Glomerular visceral epithelial cell (primary cell): ENCODE measurements around the gene FAM180A.
"Not testable (repeated sequence)": the region's sequence is repeated elsewhere in the genome, so short reads cannot be mapped to it uniquely, and the experiment has no call there.

ENCODE experiments used
- DNase-seq: peaks from one replicate; pipeline ENCODE4 v3.0.0-alpha.2; 2016; ENCODE audit errors: extremely low spot score

FAM180A gene

DNA sequence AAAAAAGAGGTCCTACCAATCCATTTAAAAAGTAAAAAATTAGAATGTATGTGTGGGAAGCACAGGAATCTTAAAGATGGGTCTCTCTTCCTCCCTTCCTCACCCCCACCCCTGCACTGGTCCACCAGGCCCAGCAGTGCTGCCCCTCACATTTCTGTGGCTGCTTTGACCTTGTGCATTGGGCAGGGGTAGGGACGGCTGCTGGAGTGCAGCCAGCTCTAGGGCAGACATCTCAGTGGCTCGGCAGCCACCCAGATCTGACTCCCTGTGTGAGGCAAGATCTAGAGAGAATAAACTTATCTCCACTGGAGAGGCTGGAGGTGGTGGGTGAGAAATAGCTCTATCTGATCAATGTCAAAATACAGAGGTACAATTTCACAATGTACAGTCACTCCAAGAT lies 6.7 kb downstream of the FAM180A start:
- DNase-seq, result no peak

DNA sequence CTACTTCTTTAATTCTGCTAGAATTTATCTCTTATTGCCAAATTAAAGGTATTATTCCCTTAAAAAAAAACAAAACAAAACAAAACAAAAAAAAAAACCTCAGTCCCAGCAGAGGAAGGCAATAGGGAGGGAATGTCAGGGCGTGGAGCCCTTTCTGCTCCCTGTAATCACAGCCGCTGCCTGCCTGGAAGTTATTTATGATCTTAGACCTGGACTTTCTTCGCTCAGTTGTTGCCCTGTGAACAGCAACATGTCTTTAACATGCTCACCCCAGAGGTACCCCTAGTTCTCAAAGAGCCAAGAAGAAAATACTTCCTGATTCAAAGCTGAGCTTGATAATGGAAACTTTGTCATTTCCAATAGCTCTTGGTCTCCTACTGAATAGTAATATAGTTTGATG lies 7.7 kb downstream of the FAM180A start:
- no peak for DNase-seq

- not testable (repeated sequence) for DNase-seq
Observed at GRCh38 chr7:135737306-135737647, 11.3 kb downstream of the FAM180A start.

DNA sequence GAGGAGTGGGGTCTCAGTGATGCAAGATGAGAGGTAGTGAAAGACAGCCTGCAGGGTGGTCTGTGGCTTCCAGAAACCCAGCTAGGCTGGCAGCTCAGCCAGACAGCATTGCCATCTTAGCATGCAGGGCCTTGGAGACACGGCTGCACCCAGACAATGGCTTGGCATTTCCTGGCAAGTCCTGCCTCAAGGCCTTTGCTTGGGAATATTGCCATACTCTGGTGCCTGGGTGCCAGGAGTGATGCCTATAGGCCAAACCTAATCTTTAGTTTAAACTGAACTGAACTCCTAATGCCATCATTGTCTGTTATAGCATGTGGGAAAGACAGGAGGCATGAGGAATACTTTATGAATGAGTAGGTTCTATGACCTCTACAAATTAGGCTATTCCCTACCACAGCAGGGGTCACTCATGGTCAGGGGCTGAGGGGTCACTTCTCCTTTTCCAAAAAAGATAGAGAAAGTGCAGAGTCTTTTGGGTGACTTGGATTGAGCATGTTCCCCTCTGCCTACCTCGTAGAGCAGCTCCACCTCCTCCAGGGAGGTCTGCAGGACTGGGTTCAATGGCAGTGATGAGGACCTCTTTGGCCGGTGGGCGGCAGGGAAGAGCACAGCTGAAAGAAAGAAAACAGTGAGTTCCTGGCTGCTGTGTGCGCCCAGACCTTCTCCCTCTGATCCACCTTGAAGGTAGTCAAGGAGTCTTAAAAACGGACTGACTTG lies 11.9 kb downstream of the FAM180A start:
- no peak for DNase-seq

GRCh38 chr7:135734343-135734689 lies 14.3 kb downstream of the FAM180A start:
- no peak for DNase-seq

GRCh38 chr7:135733603-135734342 lies 14.8 kb downstream of the FAM180A start:
- no peak for DNase-seq

DNA sequence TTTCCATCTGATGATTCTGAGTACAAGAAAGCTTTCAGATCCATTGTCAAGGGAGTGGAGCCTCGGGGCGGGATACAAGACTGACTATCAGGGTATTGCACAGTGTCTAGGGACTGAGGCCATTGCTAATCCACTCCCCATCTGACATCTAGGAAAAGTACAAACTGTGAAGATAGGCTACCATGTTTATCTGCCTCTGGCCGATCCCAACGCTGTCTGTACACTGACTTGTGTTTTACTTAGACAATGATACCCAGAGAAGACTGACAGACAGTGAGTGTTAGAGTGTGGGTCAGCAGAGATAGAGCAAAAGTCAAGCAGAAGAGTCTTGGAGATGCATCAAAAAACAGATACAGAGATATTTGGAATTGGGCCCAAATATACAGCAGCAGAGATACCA lies 17.5 kb downstream of the FAM180A start:
- DNase-seq, result no peak

- no peak for DNase-seq
Observed at GRCh38 chr7:135729230-135729629, 19.4 kb downstream of the FAM180A start.

GRCh38 chr7:135728136-135728669 lies 20.4 kb downstream of the FAM180A start, which contains the start of gene SLC13A4:
Gene SLC13A4, minus strand, starts transcription at chr7:135728186. Its CDS starts 690 bp downstream, at chr7:135727496.
- no peak for DNase-seq

- no peak for DNase-seq
Observed at GRCh38 chr7:135726911-135727673, 21.5 kb downstream of the FAM180A start.

- no peak for DNase-seq
Observed at GRCh38 chr7:135726276-135726788, 22.3 kb downstream of the FAM180A start.

GRCh38 chr7:135723411-135723810 lies 25.2 kb downstream of the FAM180A start:
- no peak for DNase-seq

DNA sequence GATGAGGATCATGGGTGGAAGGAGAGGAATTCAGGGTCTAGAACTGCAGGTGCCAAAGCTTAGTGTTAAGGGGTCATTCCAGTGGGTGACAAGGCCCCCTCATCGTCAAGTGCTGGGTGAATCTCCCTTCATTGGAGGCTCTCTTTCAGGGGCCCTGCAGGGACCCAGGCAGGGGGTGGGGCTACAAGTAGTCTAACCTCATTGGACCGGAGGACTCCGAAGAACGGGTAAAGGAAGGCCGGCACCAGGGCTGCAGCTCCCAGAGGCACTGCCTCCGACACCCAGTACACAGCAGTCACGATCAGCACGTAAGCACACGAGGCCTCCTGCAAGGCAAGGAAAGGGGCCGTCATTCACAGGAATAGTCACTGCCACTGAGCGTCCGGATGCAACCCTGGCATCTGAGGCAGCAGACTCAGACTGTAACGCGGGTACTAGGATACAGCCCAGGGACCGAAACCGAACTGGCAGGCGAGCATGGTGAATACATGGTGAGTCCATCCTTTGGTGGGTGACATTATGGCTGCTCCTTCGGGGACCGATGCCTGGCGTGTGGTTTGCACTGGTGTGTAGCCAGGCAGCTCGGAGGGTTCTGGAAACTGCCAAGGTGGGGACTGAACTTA lies 27.3 kb downstream of the FAM180A start:
- no peak for DNase-seq

- no peak for DNase-seq
Observed at GRCh38 chr7:135719688-135720087, 28.9 kb downstream of the FAM180A start.

DNA sequence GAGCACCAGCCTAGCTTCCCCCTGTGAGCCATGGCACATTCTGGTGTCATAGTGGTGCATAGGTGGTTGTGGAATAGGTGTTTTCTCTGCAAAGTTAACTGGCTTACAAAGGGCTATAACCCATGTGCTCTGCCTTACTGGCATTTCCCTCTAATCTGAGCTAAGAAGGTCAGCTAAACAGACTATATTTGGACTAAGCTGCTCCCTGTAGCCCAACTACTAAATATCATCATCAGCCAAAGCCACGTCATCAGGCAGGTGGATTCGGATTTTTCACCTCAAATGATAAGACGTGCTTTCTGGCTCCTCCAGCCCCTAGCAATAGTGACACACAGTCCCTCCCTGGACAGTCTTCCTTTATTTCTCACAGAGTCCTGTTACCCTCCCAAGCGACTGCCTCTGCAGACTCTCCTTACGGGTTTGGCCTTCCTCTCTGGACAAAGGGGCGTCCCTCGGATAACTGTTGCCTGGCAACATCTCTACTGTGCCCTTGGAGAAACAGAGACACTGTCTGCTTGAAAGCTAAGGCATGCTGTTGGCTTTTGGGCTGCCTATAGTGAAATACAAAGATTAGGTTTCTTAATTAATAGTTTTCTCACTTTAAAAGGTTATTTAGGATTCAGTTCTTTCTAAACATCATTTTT lies 29.7 kb downstream of the FAM180A start:
- DNase-seq, result no peak

GRCh38 chr7:135718219-135718618 lies 30.4 kb downstream of the FAM180A start:
- no peak for DNase-seq

DNA sequence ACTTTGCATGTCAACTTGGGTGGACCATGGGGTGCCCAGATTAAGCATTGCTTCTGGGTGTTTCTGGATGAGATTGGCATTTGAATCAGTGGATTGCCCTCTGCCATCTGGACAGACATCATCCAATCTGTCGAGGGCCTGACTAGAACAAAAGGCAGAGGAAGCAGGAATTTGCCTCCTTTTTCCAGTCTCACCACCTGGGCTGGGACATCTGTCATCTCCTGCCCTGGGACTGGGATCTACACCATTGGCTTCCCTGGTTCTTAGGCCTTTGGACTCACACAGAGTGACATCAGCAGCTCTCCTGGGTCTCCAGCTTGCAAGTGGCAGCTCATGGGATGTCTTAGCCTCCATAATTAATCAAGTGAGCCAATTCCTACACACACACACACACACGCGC lies 30.9 kb downstream of the FAM180A start:
- no peak for DNase-seq

DNA sequence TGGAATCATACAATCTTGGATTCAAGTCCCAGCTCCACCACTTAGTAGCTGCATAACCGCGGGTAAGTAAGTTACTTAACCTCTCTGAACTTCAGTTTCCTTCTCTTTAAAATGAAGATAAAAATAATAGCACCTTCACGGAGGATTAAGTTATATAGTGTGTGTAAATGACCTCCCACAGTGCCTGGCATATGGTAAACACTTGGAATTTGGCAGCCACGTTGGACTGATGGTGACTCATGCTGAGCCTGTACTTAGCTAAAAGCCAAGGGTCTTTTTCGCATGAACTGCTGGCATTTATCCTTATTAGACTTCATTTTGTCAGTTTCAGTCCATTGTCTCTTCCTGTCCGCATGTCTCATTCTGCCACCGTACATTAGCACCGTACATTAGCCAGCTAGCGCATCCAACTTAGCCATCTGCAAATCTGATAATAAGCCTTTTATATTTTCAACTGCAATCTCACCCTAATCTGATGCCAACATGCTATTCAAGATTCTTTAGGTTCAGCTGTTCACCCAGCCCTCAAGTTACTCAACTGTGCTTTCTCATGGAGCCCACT lies 31.9 kb downstream of the FAM180A start:
- DNase-seq, result peak; percentile 79

DNA sequence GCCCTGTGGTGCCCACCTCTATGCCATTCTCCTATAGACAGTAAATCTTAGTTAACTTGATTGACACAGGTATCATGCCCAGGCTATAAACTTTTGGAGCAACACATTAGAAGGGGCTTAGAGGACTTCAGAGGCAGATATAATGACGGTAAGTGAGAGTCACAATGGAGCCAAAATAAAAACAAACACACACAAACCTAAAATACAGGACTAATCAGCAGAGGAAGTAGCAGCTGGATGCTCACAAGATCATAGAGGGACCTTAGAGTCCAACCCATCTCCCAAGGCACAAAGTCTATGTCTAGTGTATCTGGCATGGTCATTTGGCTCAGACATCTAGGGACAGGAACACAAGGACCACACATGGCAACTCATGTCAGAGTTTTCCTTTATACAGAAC lies 32.9 kb downstream of the FAM180A start:
- DNase-seq, result no peak

- DNase-seq, result no peak
Observed at GRCh38 chr7:135715055-135715522, 33.5 kb downstream of the FAM180A start.

DNA sequence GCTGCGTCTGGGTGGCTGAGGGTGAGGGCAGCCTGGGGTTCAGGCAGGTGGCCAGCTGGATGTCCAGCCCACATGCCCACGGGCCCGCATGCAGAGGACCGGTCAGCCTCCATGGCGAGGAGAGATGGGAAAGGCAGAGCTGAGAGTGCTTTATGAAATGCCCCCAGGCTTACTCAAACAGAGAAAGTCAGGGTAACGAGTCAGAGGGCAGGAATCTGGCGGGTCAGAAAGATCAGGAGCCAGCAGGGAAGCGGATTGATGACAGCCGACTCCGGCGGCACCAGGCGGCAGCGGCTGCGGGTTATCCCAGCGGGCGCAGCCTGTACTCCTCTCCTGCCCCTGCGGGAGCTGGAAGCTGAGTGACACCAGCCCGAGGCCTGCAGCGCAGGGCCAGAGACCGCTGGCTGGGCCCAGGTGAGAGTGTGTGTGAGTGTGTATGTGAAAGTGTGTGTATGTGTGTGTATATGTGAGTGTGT lies 34.0 kb downstream of the FAM180A start:
- DNase-seq, result peak; percentile 49
